ENCODE measurements around the gene SETD1B.

DNA sequence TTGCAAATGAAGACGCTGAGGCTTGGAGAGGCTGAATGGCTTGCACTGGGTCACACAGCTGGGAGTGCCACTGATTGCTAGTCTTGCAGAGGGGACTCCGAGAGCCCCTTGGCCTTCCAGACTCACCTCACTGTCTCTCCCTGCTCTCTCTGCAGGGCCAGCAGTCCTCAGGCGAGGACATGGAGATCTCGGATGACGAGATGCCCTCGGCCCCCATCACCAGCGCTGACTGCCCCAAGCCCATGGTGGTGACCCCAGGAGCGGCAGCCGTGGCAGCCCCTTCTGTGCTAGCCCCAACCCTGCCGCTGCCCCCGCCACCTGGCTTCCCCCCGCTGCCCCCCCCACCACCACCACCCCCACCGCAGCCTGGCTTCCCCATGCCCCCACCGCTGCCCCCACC is 10.1 kb downstream of the SETD1B start:
- TF ChIP-seq ZNF70 (CRISPR knock-in tag; IDR thresholded peaks at IDR 0.05), result no peak
- TF ChIP-seq, protein P1, sequence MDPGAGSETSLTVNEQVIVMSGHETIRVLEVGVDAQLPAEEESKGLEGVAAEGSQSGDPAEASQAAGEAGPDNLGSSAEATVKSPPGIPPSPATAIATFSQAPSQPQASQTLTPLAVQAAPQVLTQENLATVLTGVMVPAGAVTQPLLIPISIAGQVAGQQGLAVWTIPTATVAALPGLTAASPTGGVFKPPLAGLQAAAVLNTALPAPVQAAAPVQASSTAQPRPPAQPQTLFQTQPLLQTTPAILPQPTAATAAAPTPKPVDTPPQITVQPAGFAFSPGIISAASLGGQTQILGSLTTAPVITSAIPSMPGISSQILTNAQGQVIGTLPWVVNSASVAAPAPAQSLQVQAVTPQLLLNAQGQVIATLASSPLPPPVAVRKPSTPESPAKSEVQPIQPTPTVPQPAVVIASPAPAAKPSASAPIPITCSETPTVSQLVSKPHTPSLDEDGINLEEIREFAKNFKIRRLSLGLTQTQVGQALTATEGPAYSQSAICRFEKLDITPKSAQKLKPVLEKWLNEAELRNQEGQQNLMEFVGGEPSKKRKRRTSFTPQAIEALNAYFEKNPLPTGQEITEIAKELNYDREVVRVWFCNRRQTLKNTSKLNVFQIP (CRISPR knock-in tag; IDR thresholded peaks at IDR 0.05; ENCODE audit: borderline replicate concordance, low read depth), result no peak
- no peak for TF ChIP-seq SNAI2 (CRISPR knock-in tag; IDR thresholded peaks at IDR 0.05)
- TF ChIP-seq ESRRG (CRISPR knock-in tag; IDR thresholded peaks at IDR 0.05), result no peak
